Natural killer cell (primary cell): ENCODE data around the gene TMEM52B. TPM values are rescaled to one million over a fixed set of nuclear protein-coding genes. Genes with fewer than 3 reads are reported as not detected.

ENCODE experiments used
- ATAC-seq, 3 donors: fragments of 150-1000 bp in 2 of 3; fragments of 200-7000 bp in 1 of 3; cut with Tn5 transposase; 1 replicate in 1 of 3; 2 replicates in 2 of 3; pipeline ENCODE4 v1.10.0; 2021; ENCODE audit warnings: mild to moderate bottlenecking in 2 of 3, moderate library complexity in 2 of 3
- DNase-seq, 2 donors: peaks; one replicate each; pipeline versions ENCODE4 v3.0.0 to v3.0.0-alpha.2; 2013 to 2021; ENCODE audit warnings: mixed read lengths in 1 of 2
- H3K27ac ChIP-seq: one replicate; pipeline ENCODE4 v1.5.1; 2013; ENCODE audit warnings: mild to moderate bottlenecking, low read length
- H3K27me3 ChIP-seq: one replicate; pipeline ENCODE4 v1.6.1; 2013; ENCODE audit warnings: low read length; ENCODE audit not compliant: control insufficient read depth, insufficient read depth
- H3K36me3 ChIP-seq: one replicate; pipeline ENCODE4 v1.6.1; 2013; ENCODE audit warnings: low read length; ENCODE audit not compliant: control insufficient read depth, insufficient read depth
- H3K4me1 ChIP-seq: one replicate; pipeline ENCODE4 v1.6.1; 2013; ENCODE audit warnings: low read length; ENCODE audit not compliant: control insufficient read depth, insufficient read depth
- H3K4me3 ChIP-seq: one replicate; pipeline ENCODE4 v1.5.1; 2013; ENCODE audit warnings: low read length
- H3K9me3 ChIP-seq: one replicate; pipeline ENCODE4 v1.6.1; 2013; ENCODE audit warnings: low read length; ENCODE audit not compliant: control insufficient read depth, insufficient read depth
- H3K27ac Mint-ChIP-seq, 2 donors: one replicate each; pipeline ENCODE4 v1.8.0; 2022; ENCODE audit warnings: mild to moderate bottlenecking in 2 of 2, mixed read lengths in 2 of 2, moderate library complexity in 1 of 2
- H3K27me3 Mint-ChIP-seq, 2 donors: one replicate each; pipeline ENCODE4 v1.8.0; 2022; ENCODE audit warnings: low read depth in 2 of 2, mixed read lengths in 2 of 2
- H3K36me3 Mint-ChIP-seq: one replicate; pipeline ENCODE4 v1.8.0; 2022; ENCODE audit warnings: mixed read lengths
- H3K4me1 Mint-ChIP-seq, 2 donors: one replicate each; pipeline ENCODE4 v1.8.0; 2022; ENCODE audit warnings: mixed read lengths in 2 of 2
- H3K4me3 Mint-ChIP-seq: one replicate; pipeline ENCODE4 v1.8.0; 2022; ENCODE audit warnings: mild to moderate bottlenecking, moderate library complexity, mixed read lengths
- H3K9me3 Mint-ChIP-seq, 2 donors: one replicate each; pipeline ENCODE4 v1.8.0; 2022; ENCODE audit warnings: mixed read lengths in 2 of 2
- CTCF ChIP-seq: fragments of 200-600 bp; IDR thresholded peaks from one replicate; pipeline ENCODE4 v1.8.0; 2022; ENCODE audit warnings: antibody characterized with exemption
- WGBS: methylation state at CpG from one replicate; pipeline ENCODE4 v1.1.7; 2013; ENCODE audit warnings: missing lambda C conversion rate; ENCODE audit not compliant: insufficient coverage; 5-methylcytosine and 5-hydroxymethylcytosine counted together
- intact Hi-C: fragments of 100-400 bp; cut with micrococcal nuclease; formaldehyde crosslinking; loops from one replicate; pipeline ENCODE4 v1.14.2; 2022
- total RNA-seq, 4 donors: library from RNA; stranded (reverse); fragments of 120-200 nt in 1 of 4; gene quantifications; one replicate each; pipeline versions ENCODE4 v1.2.3 to v1.2.4, GENCODE V29; 2013 to 2022

Gene TMEM52B
- total RNA-seq, 3 donors from 2014 or later (not counting 1 experiment from before 2014, with no cell fraction given): 1.5 TPM; not detected in 2

DNA sequence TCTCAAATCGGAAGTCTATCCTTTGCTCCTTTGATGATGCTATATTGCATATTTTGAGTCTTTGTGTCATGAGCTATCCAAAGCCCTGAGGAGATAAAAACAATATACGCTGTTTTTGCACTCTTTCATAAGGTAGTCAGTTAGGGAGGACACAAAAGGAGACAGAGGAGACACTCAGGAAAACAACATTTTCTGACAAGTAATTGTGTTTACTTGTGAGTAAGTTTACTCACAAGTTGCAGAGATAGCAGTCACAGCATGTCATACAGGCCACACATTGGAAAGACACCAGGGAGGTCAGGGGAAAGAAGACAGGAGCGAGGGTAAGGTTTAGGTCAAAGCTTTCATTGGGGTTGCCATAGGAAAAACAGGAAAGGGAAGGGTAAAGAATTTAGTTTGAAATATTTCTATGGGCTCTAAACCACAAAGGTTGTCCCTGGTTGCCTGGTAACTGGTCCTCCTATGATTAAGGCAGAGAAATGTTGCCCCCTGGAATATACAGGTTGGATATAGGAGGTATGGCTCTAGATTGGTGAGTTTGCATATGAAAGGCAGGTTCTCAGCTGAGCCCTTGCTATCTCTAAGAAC is 26.5 kb downstream of the TMEM52B start:
- H3K9me3 Mint-ChIP-seq: no peaks in the 10 kb centered on the region
- intact Hi-C loops: no loop called here

GRCh38 chr12:10207136-10207535 is 28.3 kb downstream of the TMEM52B start:
- H3K4me3 ChIP-seq: no peak overlapping the region
- Mint-ChIP-seq H3K36me3 (no peaks in the 10 kb centered on the region), H3K4me3 (no peak overlapping the region), H3K27ac (no peak overlapping the region), H3K27me3 (peaks cover 5 to 15% of the 10 kb centered on the region in 2 donors), H3K9me3 (no peaks in the 10 kb centered on the region), H3K4me1 (peaks cover 4 to 8% of the 10 kb centered on the region in 2 donors)
- DNase-seq (no peak), ATAC-seq (no peak)
- H3K27ac ChIP-seq: no peak overlapping the region
- no peaks in the 10 kb centered on the region for H3K36me3 ChIP-seq
- intact Hi-C loops: no loop called here
- H3K27me3 ChIP-seq: no peaks in the 10 kb centered on the region
- no peaks in the 10 kb centered on the region for H3K9me3 ChIP-seq
- no peak for TF ChIP-seq CTCF
- peaks cover 4% of the 10 kb centered on the region for H3K4me1 ChIP-seq
- WGBS: 11% methylated on average over 1 of the region's 2 CpGs

More for the DNA sequence above, 26.5 kb downstream of the TMEM52B start:
- H3K4me1 ChIP-seq: no peaks in the 10 kb centered on the region
- no peaks in the 10 kb centered on the region for H3K9me3 ChIP-seq
- peaks cover 5 to 21% of the 10 kb centered on the region in 2 donors for H3K27me3 Mint-ChIP-seq
- peaks cover 0 to 4% of the 10 kb centered on the region in 2 donors for H3K4me1 Mint-ChIP-seq
- H3K27ac ChIP-seq: no peak overlapping the region
- ATAC-seq (no peak), DNase-seq (no peak)
- no peaks in the 10 kb centered on the region for H3K27me3 ChIP-seq
- H3K36me3 Mint-ChIP-seq: no peaks in the 10 kb centered on the region
- H3K4me3 Mint-ChIP-seq: no peak overlapping the region
- TF ChIP-seq CTCF: no peak
- no peak overlapping the region for H3K4me3 ChIP-seq
- WGBS: 96% methylated on average over 3 of the region's 3 CpGs
- H3K27ac Mint-ChIP-seq: no peak overlapping the region
- no peaks in the 10 kb centered on the region for H3K36me3 ChIP-seq

DNA sequence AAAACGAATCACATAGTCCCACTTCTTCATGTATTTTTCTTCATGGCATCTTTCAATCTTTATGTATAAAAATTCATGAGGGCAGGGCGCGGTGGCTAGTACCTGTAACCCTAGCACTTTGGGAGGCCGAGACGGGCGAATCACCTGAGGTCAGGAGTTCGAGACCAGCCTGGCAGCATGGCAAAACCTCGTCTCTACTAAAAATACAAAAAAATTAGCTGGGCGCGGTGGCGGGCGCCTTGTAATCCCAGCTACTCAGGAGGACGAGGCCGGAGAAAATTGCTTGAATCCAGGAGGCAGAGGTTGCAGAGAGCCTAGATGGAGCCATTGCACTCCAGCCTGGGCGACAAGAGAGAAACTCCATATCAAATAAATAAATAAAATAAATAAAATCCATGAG is 31.4 kb downstream of the TMEM52B start:
- Mint-ChIP-seq H3K9me3 (no peaks in the 10 kb centered on the region), H3K4me3 (no peak overlapping the region), H3K27ac (no peak overlapping the region), H3K27me3 (no peaks in the 10 kb centered on the region), H3K36me3 (no peaks in the 10 kb centered on the region), H3K4me1 (peaks cover 27% of the 10 kb centered on the region in 2 donors)
- Histone ChIP-seq H3K4me3 (no peak overlapping the region), H3K9me3 (no peaks in the 10 kb centered on the region), H3K27ac (no peak overlapping the region), H3K27me3 (no peaks in the 10 kb centered on the region), H3K36me3 (no peaks in the 10 kb centered on the region), H3K4me1 (peaks cover 25% of the 10 kb centered on the region)
- ATAC-seq: no peak
- no peak for DNase-seq
- 93% methylated on average over 14 of the region's 15 CpGs for WGBS
- intact Hi-C loops: loop anchor here (5.0 to 10.0 kb wide), 2 partner anchors 287 to 565 kb away; no protein-coding TSS in a partner anchor
- no peak for TF ChIP-seq CTCF
